GM19452 (cell line): ENCODE data around the gene HDAC10.
"Not testable (repeated sequence)": the region's sequence is repeated elsewhere in the genome, so short reads cannot be mapped to it uniquely, and the experiment has no call there.

Source experiments
- ATAC-seq: cut with Tn5 transposase; IDR thresholded peaks from one replicate; pipeline ENCODE4 v1.9.1; 2021; ENCODE audit not compliant: unreplicated experiment

HDAC10 gene

DNA sequence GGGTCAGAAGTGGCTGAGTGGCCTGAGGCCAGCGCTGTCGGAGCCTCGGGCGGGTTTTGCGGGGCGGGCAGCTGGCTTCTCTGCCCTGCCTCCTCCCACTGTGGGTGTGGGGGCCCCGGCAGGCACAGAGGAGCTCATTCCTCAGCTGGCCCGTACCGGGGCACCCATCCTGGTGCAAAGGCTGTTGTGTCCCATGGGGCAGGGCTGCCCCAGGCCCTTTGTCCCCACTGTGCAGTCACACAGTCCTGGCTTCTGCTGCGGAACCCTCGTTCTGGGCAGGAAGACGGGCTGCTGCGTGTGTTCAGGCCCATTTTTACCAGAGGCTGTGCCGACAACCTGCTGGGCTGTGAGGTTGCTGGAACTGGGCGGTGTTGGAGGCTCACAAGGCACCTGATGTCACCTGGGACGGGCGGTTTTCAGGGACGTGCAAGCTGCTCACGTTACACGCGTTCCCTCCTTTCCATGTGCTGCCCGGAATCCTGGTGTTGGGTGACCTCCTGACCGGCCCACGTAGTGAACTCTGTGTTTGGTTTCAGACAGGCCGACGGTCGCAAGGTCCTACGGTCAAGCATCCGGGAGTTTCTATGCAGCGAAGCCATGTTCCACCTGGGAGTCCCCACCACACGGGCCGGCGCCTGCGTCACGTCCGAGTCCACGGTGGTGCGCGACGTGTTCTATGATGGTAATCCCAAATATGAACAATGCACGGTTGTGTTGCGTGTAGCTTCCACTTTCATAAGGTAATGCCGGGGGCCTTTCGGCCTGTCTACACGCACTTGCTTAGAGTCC, 45.1 kb downstream of the HDAC10 start:
- no peak for ATAC-seq

DNA sequence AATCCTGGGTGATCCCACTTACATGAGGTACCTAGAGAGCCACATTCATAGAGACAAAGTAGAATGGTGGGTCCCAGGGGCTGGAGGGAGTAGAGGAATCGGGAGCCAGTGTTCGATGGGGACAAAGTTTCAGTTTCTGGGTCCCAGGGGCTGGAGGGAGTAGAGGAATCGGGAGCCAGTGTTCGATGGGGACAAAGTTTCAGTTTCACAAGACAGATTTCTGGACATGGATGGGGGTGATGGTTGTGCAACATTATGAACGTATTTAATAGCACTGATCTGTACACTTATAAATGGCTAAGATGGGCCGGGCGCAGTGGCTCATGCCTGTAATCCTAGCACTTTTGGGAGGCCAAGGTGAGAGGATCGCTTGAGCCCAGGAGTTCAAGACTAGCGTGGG, 46.1 kb downstream of the HDAC10 start:
- not testable (repeated sequence) for ATAC-seq

DNA sequence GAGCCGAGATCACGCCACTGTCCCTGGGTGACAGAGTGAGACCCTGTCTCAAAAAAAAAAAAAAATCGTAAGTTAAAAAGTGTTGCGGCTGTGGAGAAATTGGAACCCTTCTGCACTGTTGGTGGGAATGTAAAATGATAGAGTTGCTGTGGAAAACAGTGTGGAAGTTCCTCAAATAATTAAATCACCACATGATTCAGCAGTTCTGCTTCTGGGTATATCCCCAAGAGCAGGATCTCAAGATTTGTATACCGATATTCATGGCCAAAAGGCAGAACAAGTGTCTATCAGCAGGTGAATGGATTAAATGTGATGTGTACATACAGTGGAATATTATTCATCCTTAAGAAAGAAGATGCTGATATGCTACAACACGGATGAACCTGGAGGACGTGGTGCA, 46.5 kb downstream of the HDAC10 start:
- no peak for ATAC-seq

DNA sequence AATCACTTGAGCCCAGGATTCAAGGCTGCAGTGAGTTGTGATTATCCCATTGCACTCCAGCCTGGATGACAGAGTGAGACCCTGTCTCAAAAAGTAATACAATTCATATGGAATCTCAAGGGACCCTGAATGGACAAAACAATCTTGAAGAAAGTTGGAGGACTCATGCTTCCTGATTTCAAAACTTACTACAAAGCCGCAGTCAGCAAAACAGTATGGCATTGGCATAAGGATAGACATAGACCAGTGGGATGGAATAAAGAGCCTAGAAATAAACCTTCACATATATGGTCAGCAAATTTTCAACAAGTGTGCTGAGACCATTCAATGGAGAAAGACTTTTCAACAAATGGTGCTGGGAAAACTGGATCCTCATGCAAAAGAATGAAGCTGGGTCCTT, 47.8 kb downstream of the HDAC10 start:
- ATAC-seq: no peak

DNA sequence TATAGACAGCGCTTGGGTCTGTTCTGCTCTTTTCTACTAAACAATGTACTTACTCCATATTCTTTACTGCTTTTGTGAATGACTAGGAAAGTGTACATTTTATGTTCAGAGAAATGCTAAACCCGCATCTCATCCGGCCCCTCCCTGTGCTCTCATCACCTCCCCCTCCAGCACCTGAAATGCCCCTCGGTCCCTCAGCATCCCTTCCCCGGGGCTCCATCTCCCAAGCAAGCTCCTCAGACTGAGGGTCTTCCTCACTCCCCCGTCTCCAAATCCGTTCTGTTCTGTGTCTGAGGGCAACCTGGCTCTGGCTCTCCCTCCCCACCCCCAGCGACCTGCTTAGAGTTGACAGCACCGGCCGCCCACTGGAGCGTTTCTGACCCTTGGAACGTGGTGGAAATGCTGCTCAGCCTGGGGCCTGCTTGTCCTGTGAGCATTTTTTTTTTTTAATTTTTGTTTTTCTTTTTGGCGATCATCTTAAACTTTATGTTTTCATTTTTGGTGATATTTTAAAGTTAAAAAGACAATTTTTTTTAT, 48.9 kb downstream of the HDAC10 start:
- no peak for ATAC-seq

DNA sequence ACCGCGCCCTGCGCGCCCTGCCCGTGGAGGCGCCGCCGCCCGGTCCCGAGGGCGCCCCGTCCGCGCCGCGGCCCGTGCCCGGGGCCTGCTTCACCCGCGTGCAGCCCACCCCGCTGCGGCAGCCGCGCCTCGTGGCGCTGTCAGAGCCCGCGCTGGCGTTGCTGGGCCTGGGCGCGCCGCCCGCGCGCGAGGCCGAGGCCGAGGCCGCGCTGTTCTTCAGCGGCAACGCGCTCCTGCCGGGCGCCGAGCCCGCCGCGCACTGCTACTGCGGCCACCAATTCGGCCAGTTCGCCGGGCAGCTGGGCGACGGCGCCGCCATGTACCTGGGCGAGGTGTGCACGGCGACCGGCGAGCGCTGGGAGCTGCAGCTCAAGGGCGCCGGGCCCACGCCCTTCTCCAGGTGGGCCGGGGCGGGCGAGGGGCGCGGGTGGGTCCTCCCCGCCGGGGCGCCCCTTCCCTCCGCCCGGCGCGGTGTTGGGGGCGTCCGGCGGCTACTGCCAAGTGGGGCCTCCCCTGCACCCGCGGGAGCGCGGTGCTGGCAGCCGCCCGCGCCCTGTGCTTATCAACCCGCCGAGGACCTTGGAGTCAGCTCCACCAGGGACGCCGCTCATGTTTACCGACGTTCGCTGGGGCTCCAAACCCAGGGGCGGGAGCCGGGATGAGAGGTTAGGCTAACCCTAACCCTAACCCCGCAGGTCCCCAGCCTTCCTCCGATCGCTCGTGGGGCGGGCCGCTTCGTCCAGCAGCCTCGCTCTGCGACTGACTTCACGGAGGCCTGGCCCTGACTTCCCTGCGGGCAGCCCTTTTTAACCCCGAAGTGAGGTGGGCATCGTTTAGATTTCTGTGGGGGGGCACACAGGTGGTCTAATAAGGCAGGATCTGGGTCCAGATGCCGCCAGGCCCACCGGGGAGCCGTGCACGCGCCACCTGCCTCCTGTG, 49.6 kb downstream of the HDAC10 start:
- peak; percentile 34 for ATAC-seq

DNA sequence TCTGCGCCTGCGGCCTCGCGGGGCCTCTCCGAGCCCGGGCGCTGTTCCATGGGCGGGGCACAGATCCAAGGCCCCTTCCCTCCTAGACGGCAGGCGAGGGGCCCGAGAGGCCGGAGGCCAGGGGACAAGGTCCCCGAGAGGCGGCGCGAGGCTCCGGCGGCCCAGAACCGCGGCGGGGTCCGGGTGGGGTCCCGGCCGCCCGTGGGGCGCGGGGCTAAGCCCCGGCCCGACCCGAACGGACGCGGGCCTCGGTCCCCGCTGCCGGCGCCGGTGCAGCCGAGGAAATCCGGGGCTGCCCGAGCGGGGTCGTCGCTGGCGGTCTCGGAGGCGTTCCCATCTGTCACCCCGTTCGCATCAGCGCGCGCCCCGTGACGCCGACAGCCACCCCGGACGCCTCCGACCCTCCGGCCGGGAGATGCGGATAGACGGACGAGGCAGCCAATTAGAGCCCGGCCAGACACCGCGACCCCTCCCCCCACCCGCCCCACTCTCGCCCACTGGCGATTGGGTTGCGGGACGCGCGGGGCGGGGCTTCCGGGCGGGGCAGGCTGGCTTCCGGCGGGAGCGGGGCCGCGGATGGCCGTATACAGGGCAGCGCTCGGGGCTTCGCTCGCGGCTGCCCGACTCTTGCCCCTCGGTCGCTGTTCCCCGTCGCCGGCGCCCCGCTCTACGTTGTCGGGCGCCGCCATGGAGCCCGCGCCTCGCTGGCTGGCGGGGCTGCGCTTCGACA, 50.4 kb downstream of the HDAC10 start, which contains the start of gene SELENOO:
SELENOO (plus strand) TSS at position 551 of the 730 bp plus-strand sequence; CDS start at position 577, 26 bp downstream.
- peak; percentile 60 for ATAC-seq

DNA sequence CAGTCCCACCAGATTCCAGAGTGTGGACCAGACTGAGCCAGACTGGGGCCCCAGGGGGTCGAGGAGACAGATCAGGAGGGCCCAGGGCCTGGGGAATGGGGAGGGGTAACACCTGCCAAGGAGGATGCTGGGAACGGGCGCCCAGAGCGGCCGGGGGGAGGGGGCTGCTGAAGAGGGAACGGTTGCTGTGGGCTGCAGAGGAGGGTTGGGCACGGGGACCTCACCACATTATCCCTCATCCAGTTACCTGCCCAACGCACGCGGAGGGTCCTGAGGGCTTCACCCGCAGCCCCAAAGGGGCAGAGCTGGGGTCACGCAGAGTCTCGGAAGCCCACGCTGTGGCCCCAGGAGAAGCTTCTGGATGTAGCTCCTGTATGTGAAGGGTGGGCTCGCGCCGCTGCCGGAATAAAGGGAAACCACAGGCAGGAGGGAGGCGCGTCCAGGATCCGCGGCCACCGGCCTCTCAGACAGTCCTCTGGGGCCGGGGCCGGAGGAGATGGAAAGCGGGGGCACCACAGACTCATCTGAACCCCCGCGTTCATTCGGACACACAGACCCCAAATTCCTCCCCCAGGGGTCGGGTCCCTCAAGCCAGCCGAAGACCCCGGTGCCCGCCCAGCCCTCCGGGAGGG, 51.1 kb downstream of the HDAC10 start:
- ATAC-seq: no peak

DNA sequence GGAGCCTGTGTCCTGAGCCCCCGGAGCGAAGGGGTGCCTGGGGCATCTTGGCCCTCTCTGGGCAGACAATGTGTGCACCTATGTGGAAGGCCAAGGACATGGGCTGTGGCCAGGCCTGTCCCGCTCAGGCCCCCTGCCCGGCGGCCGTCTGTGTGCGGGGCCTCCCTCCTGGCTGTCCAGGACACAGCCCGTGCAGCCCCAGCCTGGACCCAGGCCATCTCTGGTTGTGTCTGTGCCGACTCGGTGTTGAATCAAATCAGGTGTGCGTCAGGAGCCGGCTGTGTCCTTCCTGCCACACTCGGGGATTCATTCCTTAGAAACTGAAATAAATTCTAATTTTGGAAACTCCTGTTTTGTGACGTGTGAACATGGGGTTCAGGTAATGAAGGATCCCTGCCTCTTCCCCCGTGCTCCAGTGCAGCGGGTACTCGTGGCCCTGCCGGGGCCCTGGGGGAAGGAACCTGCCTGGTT, 51.8 kb downstream of the HDAC10 start:
- no peak for ATAC-seq

DNA sequence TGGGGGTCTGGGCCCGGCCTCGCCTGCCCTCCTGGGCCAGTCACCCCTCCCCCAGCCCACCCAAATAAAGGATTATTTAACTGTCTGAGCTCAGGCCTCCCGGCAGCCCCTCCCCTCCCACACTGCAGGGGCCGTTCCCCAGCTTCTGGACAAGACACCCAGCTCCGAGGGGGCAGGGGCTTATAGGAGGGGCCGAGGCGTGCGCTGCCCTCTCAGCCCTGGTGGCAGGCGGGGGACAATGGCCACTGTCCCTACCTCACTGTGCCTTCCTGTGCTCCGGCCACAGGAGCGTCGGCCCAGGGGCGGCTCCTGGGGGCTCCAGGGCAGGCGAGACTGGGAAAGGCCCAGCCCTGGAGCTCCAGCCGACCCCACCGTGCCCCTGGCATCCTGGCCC, 52.4 kb downstream of the HDAC10 start:
- ATAC-seq: no peak

DNA sequence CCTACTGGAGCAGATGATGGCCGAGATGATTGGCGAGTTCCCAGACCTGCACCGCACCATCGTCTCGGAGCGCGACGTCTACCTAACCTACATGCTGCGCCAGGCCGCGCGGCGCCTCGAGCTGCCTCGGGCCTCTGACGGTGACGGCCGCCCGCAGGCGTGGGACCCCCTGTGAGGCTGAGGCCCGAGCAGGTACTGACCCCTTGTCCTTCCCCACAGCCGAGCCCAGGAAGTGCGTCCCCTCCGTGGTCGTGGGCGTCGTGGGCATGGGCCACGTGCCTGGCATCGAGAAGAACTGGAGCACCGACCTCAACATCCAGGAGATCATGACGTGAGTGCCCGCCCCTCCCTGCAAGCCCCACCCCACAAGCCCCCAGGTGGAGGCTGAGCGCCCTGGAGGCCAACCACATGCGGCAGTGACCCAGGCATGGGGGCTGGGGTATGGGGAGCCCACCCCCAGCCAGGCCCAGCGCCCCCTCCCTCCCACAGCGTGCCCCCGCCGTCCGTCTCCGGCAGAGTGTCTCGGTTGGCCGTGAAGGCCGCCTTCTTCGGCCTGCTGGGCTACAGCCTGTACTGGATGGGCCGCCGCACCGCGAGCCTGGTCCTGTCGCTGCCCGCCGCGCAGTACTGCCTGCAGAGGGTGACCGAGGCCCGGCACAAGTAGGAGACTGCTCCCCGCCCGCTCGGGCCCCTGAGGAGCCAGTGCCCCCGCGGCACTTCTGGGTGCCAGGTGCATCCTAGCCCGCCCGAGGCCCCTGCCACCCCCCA, 53.0 kb downstream of the HDAC10 start:
- no peak for ATAC-seq

DNA sequence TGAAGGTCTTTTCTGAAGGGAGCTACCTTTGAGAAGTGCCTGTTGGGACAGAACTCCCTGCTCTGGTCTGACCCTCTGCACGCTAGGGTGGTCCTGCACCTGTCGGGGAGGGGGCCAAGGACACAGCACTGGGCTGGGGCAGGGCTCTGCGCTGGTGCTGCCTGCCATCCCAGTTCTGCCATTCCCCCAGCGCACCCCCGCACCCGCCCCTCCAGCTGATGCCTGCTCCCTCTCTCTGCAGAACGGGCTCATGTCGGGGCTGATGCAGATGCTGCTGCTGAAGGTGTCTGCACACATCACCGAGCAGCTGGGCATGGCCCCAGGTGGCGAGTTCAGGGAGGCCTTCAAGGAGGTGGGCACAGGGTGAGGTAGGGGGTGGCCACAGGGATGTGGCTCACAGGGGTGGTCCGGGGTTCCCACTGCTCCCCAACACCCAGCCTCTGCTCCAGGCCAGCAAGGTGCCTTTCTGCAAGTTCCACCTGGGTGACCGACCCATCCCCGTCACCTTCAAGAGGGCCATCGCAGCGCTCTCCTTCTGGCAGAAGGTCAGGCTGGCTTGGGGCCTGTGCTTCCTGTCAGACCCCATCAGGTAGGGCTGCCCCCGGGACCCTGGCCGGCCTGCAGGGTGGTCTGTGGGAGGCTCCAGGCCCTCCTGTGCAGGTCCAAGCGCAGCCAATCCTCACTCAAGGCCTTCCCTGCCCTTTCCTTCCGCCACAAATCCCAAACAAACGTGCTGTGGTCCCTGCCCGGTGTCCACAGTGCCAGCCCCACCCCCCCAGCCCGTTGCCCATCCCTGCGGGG, 53.9 kb downstream of the HDAC10 start:
- no peak for ATAC-seq

DNA sequence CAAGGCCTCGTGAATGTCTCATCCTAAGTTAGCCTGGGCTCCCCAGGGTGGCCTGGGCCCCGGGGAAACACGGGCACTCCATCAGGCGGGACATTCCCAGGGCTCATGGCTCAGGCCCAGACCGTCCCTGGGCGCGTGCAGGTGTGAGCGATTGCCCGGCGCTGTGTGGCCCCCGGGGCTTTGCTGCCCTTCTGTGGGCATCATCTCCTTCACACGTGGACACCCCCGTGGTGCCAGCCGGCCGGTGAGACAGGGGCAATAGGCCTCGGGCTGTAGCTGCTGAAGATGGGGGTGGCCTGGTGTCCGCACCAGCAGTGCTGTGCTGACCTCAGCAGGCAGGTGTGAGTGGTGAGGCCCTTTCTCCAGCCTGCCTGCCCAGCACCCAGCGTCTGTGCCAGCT, 54.8 kb downstream of the HDAC10 start:
- ATAC-seq: no peak
